Activated naive CD4-positive, alpha-beta T cell (primary cell): ENCODE results near the gene IL5.
"Not testable (repeated sequence)": the region's sequence is repeated elsewhere in the genome, so short reads cannot be mapped to it uniquely, and the experiment has no call there.

Experiments used
- DNase-seq, 4 experiments: peaks; one replicate each; lab custom pipeline; 2025; lab: John Stamatoyannopoulos, UW

Gene IL5

DNA sequence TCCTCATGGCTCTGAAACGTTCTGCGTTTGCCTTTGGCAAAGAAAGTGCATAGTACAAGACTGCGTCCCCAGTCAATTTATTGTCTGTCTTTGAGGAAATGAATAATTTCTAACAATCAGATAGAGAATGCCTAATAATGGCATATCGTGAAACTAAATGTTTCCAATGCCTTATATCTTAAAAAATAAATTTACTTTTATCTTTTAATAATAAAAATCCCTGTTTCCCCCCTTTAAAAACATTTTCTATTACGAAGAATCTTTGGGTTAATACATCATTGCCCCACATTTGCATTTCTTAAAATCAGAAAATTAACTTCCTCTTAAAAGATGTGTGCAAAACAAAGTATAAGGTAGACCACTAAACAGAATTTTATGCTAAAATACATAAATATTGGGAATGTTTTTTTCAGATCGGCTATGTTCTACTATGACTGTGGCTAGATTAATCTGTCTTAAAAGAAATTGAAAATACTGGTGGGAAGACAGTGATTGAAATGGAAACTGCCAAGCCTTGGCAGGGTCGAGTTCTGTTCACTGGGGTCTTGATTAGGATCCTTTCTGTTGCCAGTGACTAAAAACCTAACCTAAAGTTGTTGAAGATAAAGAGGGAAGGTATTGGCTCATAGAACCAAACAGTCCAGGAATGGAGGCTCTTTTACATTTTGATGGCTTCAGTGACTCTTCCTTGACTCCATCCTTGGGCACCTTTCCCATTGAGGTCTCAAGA is at the start of gene IL5:
TSS of gene IL5 (minus strand) at position 51 of the 730 bp plus-strand sequence. CDS start at position 7, 44 bp downstream.
- no peak for DNase-seq

GRCh38 chr5:132592521-132592920 is 49.2 kb upstream of the IL5 start:
- DNase-seq: no peak

DNA sequence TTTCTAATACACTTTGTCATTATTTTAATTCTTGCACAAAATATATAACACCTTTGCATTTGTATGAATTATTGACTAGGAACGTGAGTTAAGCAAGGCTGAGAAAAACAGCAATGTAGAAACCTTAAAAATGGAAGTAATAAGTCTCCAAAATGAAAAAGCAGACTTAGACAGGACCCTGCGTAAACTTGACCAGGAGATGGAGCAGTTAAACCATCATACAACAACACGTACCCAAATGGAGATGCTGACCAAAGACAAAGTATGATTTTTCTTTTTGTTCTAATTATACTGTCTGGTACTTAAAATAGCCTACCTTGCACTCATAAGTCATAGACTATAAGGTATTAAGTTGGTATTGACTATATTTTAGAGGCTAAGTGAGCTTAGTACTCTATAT is 47.8 kb upstream of the IL5 start:
- DNase-seq: no peak

- DNase-seq: no peak
Measured at GRCh38 chr5:132589467-132589866, 46.1 kb upstream of the IL5 start.

DNA sequence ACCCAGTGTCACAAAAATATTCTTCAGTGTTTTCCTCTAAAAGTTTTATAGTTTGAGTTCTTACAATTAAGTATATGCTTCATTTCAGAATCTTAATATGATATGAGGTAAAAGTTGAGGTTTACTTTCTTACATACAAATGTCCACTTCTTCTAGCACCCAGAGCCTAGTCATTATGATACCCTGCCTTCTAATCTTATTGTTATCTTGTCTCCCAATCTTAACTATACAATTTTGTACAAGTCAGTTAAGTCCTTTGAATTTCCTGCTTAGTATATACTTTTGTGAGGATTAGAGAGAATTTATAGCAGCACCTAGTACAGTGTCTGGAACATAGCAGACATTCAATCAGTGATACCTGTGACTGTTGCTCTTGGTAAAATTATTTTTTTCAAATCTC is 42.7 kb upstream of the IL5 start:
- no peak for DNase-seq

DNA sequence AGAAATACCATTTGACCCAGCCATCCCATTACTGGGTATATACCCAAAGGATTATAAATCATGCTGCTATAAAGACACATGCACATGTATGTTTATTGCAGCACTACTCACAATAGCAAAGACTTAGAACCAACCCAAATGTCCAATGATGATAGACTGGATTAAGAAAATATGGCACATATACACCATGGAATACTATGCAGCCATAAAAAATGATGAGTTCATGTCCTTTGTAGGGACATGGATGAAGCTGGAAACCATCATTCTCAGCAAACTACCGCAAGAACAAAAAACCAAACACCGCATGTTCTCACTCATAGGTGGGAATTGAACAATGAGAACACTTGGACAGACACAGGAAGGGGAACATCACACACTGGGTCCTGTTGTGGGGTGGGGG is 41.2 kb upstream of the IL5 start:
- DNase-seq: not testable (repeated sequence)

DNA sequence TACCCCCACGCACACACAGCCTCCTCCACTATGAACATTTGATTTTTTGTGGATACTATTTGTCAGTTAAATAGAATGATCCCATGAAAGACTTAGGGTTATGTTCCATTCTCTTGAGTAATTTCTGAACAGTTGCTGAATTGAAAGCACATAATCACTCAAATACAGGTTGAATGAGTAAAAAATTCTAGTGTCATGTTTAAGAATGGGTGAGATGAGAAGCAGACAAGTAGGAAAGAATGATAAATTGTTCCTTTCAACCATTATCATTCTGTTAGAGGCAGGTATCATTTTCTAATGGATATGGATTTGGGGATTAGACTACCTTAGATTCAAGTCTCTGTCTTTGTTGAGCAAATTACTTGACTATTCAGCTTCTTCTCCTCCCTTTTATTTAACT is 32.8 kb upstream of the IL5 start:
- no peak for DNase-seq

DNA sequence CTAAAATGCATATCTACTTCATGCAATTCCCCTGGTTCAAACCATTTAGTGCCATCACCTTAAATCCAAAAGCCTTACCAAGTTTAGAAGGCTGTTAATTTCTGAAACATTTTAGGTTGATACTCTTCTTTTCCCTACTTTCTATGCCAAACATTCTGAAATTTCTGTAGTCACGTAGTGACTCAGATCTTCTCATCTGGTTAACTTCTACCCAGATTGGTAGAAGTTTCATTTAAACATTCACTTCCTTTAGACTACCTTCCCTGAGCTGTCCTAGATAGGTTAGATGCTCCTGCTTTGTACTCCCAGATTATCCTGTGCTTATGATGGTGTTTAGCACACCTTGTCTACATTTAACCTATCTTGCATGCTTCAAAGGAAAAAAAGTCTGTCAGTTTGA is 23.3 kb upstream of the IL5 start:
- DNase-seq: no peak

GRCh38 chr5:132564555-132564954 is 21.2 kb upstream of the IL5 start:
- DNase-seq: not testable (repeated sequence)

DNA sequence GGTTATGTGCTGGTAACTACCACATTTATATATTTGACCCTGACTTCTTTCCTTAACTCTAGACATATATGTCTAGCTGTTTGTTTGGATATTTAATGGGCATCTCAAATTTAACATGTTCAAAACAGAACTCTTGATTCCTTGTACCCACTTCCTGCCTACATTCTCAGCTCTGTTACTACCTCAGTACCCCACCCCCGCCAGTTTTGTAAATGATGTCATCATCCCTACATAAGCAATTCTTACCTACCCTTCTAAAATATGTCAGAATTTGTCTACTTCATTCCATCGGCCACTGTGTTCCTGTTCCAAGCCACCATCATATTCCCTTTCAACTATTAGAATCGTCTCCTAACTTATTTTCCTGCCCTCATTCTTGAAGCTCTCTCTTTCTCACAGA is 18.3 kb upstream of the IL5 start:
- DNase-seq: no peak

DNA sequence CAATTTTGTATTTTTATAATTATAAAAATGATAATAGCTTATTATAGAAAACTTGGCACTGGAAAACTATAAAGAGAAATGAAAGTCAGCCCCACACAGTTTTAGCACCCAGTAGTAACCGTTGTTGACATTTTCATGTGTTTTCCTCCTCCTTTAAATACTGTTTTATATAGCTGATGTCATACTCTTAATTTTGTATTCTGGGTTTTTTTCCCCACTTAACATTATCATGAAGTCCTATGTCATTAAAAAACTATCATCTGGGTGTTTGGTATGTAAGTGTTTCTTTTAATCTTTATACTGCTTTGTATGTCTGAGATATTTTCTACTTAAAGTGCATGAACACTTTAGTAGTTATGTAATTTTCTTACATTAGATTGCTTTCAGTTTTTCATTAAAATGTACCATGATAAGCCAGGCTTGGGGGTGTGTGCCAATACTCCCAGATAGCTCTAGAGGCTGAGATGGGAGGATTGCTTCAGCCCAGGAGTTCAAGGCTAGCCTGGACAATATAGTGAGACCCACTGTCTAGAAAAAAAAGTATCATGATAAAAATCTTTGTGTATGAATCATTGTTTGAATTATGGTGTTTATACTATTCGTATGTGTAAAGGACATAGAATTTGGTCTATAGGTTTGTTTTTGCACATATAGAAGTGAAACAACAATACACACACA is 16.2 kb upstream of the IL5 start:
- no peak for DNase-seq

- DNase-seq: peak in 2 of 4 experiments; percentile 3 to 6
Measured at GRCh38 chr5:132557478-132558172, 14.3 kb upstream of the IL5 start.

DNA sequence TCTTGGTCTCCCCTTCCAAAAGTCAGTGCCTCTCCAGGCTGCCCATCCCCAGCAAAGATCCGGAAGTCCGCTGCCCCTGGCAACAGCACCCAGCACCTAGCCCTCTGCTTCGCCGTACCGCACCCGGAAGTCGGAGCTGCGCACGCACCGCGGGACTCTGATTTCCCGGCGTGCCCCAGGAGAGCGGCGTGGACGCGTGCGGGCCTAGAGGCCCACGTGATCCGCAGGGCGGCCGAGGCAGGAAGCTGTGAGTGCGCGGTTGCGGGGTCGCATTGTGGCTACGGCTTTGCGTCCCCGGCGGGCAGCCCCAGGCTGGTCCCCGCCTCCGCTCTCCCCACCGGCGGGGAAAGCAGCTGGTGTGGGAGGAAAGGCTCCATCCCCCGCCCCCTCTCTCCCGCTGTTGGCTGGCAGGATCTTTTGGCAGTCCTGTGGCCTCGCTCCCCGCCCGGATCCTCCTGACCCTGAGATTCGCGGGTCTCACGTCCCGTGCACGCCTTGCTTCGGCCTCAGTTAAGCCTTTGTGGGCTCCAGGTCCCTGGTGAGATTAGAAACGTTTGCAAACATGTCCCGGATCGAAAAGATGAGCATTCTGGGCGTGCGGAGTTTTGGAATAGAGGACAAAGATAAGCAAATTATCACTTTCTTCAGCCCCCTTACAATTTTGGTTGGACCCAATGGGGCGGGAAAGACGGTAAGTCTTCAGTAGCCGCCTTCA is 13.6 kb upstream of the IL5 start, which contains the start of gene RAD50:
TSS of gene RAD50 (plus strand) at position 215 of the 715 bp plus-strand sequence. CDS start at position 563, 348 bp downstream.
- DNase-seq: peak; percentile 74 to 88 (median 82)

- DNase-seq: no peak
Measured at GRCh38 chr5:132556153-132556762, 12.9 kb upstream of the IL5 start.

DNA sequence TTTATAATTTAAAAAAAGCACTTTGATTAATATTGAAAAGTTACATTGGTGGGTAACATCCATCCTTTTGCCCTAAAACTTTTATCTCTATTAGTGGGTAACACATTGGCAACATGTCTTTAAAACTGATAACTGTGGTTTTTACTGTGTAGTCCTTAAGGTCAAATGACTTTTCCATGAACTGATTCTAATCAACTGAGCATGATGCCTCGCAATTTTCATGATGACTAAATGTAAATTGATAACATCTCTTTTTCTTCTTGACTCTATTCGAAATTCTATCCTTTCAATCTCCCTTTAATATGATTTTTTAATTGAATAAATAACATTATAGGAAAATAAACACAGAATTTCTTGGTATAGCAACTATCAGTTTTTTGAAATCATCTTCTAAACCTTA is 6.3 kb upstream of the IL5 start:
- DNase-seq: no peak

DNA sequence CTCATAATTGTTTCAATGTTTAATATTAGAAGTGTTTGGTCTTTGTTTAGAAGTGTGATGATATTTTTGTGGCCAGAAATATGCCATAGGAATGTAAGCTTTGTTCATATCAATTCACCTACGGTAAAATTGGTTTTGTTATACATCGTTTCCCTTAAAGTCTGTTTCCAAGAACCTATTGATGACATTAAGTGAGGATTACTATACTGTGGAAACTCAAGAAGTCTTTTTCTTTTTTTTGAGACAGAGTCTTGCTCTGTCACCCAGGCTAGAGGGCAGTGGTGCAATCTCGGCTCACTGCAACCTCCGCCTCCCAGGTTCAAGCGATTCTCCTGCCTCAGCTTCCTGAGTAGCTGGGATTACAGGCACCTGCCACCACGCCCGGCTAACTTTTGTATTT is 5.5 kb upstream of the IL5 start:
- not testable (repeated sequence) for DNase-seq

DNA sequence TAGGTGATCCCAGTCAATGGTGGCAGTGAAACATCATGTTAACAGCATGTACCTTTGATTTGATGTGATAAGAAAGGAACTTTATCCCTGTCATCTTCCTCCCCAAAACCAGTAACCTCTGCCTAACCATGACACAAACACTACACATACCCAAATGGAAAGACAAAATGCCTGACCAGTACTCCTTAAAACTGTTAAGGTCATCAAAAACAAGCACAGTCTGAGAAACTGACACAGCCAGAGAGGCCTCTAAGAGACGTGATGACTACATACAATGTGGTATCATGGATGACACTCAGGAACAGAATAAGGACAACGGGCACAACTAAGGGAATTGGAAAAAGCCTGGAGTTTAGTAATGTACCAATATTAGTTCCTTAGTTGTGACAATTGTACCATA is 3.9 kb upstream of the IL5 start:
- no peak for DNase-seq

GRCh38 chr5:132546108-132546507 is 2.8 kb upstream of the IL5 start:
- no peak for DNase-seq

GRCh38 chr5:132540764-132541163 is 2.6 kb downstream of the IL5 start:
- DNase-seq: no peak

GRCh38 chr5:132540149-132540548 is 3.2 kb downstream of the IL5 start:
- DNase-seq: no peak

DNA sequence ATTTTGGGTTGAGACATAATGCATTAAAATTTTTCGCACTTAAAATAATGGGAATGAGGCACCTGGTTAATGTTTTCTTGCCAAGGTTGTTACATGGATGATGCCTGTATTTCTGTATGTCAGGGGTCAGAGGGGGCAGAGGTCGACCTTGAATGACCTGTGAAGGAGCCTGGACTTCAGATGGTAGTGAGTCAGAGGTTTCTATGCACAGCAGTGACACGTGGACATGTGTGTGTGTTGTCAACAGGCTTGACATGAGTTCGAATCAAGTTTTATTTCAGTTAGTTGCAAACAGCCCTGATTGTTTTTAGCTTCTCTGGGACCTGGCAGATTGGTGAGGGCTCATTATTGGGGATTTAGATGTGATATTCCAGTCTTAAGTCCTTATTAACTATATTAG is 3.6 kb downstream of the IL5 start:
- no peak for DNase-seq

DNA sequence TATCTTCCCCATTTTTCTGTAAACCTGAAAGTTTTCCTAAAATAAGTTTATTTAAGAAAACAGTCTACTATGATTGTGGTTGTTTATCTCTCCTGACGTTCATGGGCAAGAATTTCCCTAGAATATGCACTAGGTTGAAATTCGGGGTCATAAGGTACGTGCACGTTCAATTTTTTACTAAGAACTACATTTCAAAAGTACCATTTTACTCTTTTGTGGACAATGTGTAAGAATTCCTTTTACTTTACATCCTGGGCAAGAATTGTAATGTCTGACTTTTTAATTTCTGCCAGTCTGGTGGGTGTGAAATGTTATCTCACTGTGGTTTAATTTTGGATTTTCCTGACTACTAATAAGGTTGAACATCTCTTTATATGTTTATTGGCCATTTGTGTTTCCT is 12.4 kb downstream of the IL5 start:
- DNase-seq: no peak
